ENCODE data around the gene DRAXIN.
A peak's percentile ranks its signal among the peaks of the same experiment; 100 is the strongest.

DRAXIN gene

GRCh38 chr1:11712285-11712684 lies 20.8 kb downstream of the DRAXIN start:
- DNase-seq, result no peak

DNA sequence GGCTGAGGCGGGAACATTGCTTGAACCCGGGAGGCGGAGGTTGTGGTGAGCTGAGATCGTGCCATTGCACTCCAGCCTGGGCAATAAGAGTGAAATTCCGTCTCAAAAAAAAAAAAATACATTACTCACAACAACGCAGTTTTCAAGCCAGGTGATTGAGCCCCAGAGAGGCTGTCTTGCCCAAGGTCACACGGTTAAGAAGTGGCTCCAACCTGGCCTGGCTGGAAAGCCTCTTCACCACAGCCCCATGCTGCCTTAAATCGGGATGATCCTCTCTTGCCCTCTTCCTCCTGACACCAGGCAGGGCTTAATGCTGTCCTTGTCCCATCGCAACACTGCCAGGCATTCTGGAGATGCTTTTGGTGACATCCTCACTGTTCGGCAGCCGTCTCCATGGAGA lies 21.6 kb downstream of the DRAXIN start:
- DNase-seq, result no peak

GRCh38 chr1:11714831-11715575 lies 23.5 kb downstream of the DRAXIN start:
- no peak for DNase-seq

DNA sequence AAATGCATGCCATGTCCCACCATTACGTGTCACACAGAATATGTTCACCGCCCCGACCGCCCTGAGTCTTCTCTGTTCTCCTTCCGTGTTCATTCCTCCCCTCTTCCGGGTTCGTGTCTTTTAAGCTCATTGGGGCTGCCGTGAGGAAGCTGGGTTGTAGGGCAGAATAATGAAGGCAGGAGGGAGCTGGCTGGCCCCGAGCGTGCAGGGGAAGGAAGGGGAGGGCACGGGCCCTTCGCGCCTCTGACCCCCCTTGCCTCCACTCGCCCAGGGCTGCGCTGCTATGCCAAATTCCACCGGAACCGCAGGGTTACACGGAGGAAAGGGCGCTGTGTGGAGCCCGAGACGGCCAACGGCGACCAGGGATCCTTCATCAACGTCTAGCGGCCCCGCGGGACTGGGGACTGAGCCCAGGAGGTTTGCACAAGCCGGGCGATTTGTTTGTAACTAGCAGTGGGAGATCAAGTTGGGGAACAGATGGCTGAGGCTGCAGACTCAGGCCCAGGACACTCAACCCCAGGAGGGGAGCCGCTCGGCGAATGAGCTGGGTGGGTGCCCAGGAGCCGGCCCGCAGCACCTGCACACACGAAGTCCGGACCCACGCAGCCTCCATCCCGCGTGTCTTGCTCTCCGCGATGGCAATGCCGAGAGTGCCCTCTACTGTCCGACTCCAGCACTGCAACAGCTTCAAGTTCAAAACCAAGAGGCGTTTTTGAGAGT lies 28.0 kb downstream of the DRAXIN start:
- DNase-seq, result no peak

GRCh38 chr1:11720033-11720376 lies 28.5 kb downstream of the DRAXIN start:
- no peak for DNase-seq

GRCh38 chr1:11720525-11720924 lies 29.0 kb downstream of the DRAXIN start:
- DNase-seq, result no peak

- no peak for DNase-seq
These were observed 29.8 kb downstream of the DRAXIN start for GRCh38 chr1:11721311-11721710.

GRCh38 chr1:11722538-11722937 lies 31.0 kb downstream of the DRAXIN start:
- no peak for DNase-seq

- no peak for DNase-seq
These were observed 34.1 kb downstream of the DRAXIN start for GRCh38 chr1:11725616-11726015.

- DNase-seq, result no peak
These were observed 35.6 kb downstream of the DRAXIN start for GRCh38 chr1:11727119-11727518.

DNA sequence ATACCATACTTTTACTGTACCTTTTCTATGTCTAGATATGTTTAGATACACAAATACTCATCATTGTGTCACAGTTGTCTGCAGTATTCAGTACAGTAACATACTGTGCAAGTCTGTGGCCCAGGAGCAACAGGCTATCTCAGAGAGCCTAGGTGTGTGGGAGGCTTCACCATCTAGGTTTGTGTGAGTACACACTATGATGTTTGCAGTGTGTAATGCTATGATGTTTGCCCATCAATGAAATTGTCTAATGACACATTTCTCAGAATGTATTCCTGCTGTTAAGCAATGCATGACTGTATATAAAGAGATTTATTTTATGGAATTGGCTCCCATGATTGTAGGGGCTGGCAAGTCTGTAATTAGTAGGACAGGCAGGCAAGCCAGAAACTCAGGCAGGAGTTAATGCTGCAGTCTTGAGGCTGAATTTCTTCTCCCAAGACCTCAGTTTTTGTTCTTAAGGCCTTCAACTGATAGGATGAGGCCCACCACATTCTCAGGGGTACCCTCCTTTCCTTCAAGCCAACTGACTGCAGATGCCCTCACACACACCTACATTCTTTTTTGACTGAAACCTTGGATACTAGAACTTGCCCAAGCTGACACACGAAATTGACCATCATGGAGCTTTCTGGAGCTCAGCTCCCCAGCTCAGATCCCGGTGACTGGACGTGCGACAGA lies 36.8 kb downstream of the DRAXIN start:
- no peak for DNase-seq

GRCh38 chr1:11729155-11729497 lies 37.6 kb downstream of the DRAXIN start:
- DNase-seq, result no peak

GRCh38 chr1:11729498-11730428 lies 38.3 kb downstream of the DRAXIN start:
- no peak for DNase-seq

DNA sequence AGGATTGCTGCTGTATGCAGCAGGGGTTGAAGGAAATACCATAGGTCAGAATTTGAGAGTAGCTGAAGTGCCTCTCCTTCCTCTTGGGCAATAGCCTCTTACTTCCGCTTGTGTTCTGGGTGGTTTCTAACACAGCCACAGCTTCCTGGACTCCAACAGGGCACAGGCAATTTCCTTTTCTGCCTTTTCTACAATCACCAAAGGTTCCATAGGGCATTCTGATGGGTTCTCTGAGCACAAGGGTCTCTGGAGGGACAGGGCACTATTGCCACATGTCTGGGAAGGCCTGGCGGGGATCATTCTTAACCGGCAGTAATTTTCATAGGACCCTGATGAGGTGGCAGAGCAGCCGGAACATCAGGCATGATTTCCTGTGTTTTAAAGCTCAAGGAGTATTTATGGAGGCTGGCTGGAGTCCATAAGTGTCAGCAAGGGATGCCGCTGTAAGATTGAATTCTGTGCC lies 39.0 kb downstream of the DRAXIN start:
- no peak for DNase-seq

DNA sequence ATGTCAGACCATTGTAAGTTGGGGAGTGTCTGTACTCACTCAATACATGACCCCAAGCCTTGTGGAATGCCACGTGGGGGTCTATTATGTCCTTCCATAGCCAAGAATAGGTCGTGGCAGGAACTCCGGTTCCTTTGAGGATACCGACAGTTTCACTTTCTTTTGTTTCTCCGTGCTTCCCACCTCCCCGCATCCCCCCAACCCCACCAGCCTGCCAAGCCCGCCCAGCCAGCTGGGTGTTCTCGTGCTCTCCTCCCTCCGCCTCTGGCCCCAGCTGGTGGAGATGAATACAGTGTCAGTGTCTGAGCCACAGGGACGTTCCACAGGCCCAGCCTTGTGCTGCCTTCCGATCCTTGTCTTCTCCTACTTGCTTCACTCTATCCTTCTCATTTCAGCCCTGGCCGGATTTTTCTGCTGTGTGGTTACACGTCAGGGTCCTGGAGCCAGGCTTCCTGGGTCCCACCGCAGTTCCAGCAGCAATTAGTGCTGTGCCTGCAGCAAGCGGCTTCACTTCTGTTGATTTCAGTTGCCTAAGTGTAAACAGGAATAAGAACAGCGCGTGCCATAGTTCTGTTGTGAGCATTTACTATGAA lies 40.3 kb downstream of the DRAXIN start:
- DNase-seq, result no peak

DNA sequence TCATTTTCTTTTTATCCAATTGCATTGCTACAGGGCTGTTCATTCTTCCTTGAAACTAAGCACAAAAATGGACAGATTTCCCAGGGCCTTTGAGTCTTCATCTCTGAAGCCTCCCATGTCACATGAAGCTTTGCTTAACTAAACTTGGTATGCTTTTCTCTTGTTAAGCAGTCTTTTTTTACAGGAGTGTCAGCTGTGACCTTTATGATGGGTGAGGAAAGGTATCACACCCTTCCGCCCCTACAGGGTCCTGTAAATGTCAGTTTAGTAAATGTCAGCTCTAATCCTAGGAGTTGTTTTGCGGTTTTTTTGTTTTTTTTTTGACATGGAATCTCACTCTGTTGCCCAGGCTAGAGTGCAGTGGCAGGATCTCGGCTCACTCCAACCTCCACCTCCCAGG lies 41.8 kb downstream of the DRAXIN start:
- DNase-seq, result no peak

DNA sequence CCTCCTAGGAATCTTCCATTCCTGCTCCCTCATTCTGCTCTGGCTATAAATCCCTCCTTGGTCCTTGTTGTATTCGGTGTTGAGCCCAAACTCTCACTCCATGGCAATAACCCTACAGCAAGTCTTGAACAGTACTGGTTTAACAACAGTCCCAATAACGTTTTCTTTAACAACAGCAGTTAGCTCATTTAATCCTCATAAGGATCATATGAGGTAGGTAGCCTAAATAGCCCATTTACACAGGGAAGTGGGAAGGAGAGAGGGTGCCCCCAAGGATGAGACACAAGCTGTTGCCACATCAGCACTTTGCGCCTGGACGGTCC lies 44.0 kb downstream of the DRAXIN start:
- DNase-seq, result no peak

- peak; percentile 61 for DNase-seq
These were observed 44.6 kb downstream of the DRAXIN start, which contains the start of gene AGTRAP for GRCh38 chr1:11735854-11736745. Gene AGTRAP (plus strand): TSS chr1:11736136. CDS start chr1:11736209, 73 bp downstream.

- DNase-seq, result no peak
These were observed 45.5 kb downstream of the DRAXIN start for GRCh38 chr1:11736746-11737639.

GRCh38 chr1:11738096-11738495 lies 46.6 kb downstream of the DRAXIN start:
- no peak for DNase-seq

Data from NCI-H1048 (cell line).